Measurements from ENCODE around the gene ROR2. TPM values are rescaled to one million over a fixed set of nuclear protein-coding genes. Genes with fewer than 3 reads are reported as not detected.

ROR2 gene
- total RNA-seq, 2 donors from 2014 or later: 4.0 to 5.4 TPM

- Histone ChIP-seq H3K36me3 (replicated peaks in 1 of 2; ENCODE audit: insufficient read depth in 1 of 2, low read depth in 2 of 2) (no peaks in the 10 kb centered on the region), H3K27ac (no peak overlapping the region), H3K4me3 (no peak overlapping the region), H3K27me3 (no peaks in the 10 kb centered on the region), H3K4me1 (no peaks in the 10 kb centered on the region), H3K9me3 (no peaks in the 10 kb centered on the region)
- intact Hi-C loops (cut with DNase I): no loop called here
- TF ChIP-seq CTCF (IDR thresholded peaks at IDR 0.05): no peak
- TF ChIP-seq POLR2A (IDR thresholded peaks at IDR 0.05): no peak
- DNase-seq: no peak
- WGBS, 2 donors: 66 to 75% methylated on average over 12 to 26 of the region's 26 CpGs
- ATAC-seq: no peak
Measured at GRCh38 chr9:91810286-91810905, 139.6 kb downstream of the ROR2 start.

GRCh38 chr9:91809581-91810285, 140.3 kb downstream of the ROR2 start:
- 88 to 90% methylated on average over 9 to 24 of the region's 24 CpGs for WGBS, 2 donors
- Histone ChIP-seq H3K4me3 (no peak overlapping the region), H3K27me3 (no peaks in the 10 kb centered on the region), H3K36me3 (replicated peaks in 1 of 2; ENCODE audit: insufficient read depth in 1 of 2, low read depth in 2 of 2) (no peaks in the 10 kb centered on the region), H3K27ac (no peak overlapping the region), H3K4me1 (no peaks in the 10 kb centered on the region), H3K9me3 (no peaks in the 10 kb centered on the region)
- DNase-seq: no peak
- TF ChIP-seq POLR2A (IDR thresholded peaks at IDR 0.05): no peak
- TF ChIP-seq CTCF (IDR thresholded peaks at IDR 0.05): no peak
- intact Hi-C loops (cut with DNase I): no loop called here
- no peak for ATAC-seq

- Histone ChIP-seq H3K27ac (no peak overlapping the region), H3K9me3 (no peaks in the 10 kb centered on the region), H3K4me3 (no peak overlapping the region), H3K36me3 (replicated peaks in 1 of 2; ENCODE audit: insufficient read depth in 1 of 2, low read depth in 2 of 2) (no peaks in the 10 kb centered on the region), H3K27me3 (no peaks in the 10 kb centered on the region), H3K4me1 (no peaks in the 10 kb centered on the region)
- WGBS, 2 donors: 88 to 93% methylated on average over 8 of the region's 8 CpGs
- no peak for ATAC-seq
- TF ChIP-seq CTCF (IDR thresholded peaks at IDR 0.05): no peak
- TF ChIP-seq POLR2A (IDR thresholded peaks at IDR 0.05): no peak
- intact Hi-C loops (cut with DNase I): no loop called here
- DNase-seq: no peak
Measured at GRCh38 chr9:91807643-91808246, 142.3 kb downstream of the ROR2 start.

- ATAC-seq (no peak), DNase-seq (no peak)
- Histone ChIP-seq H3K9me3 (no peaks in the 10 kb centered on the region), H3K27ac (no peak overlapping the region), H3K36me3 (replicated peaks in 1 of 2; ENCODE audit: insufficient read depth in 1 of 2, low read depth in 2 of 2) (no peaks in the 10 kb centered on the region), H3K4me3 (no peak overlapping the region), H3K4me1 (no peaks in the 10 kb centered on the region), H3K27me3 (no peaks in the 10 kb centered on the region)
- WGBS, 2 donors: 73 to 78% methylated on average over 3 to 5 of the region's 5 CpGs
- intact Hi-C loops (cut with DNase I): no loop called here
- TF ChIP-seq CTCF (IDR thresholded peaks at IDR 0.05) (no peak), POLR2A (IDR thresholded peaks at IDR 0.05) (no peak)
Measured at GRCh38 chr9:91805031-91805430, 145.0 kb downstream of the ROR2 start.
